A673 (cell line): ENCODE measurements around the gene ANO7.

Experiments used
- CTCF ChIP-seq: fragments of 300-800, 200-600 bp; sonication (generic); conservative IDR thresholded peaks from 2 replicates; pipeline ENCODE4 v1.5.1; 2017; ENCODE audit warnings: low read depth, mild to moderate bottlenecking, antibody characterized with exemption, low read length, moderate library complexity, mixed read lengths
- EZH2 ChIP-seq: fragments of 200-600 bp; sonication (generic); IDR thresholded peaks from 2 replicates; pipeline ENCODE4 v1.6.1; 2017; ENCODE audit warnings: borderline replicate concordance, low read depth, mild to moderate bottlenecking, mixed read lengths, antibody characterized with exemption, low read length; ENCODE audit not compliant: poor library complexity, severe bottlenecking

GRCh38 chr2:241227594-241227993 is 39.1 kb downstream of the ANO7 start:
- TF ChIP-seq EZH2, result no peak
- TF ChIP-seq CTCF, result no peak
